Posterior vena cava (tissue), 2 donors: Measurements from ENCODE around the gene NPPB. TPM values are rescaled to one million over a fixed set of nuclear protein-coding genes. Genes with fewer than 3 reads are reported as not detected.
A peak's percentile ranks its signal among the peaks of the same experiment; 100 is the strongest.

Source experiments
- DNase-seq: peaks from one replicate; pipeline ENCODE4 v3.0.0-alpha.2; 2020; ENCODE audit warnings: low spot score
- intact Hi-C, 2 donors: fragments of 100-400 bp; cut with DNase I; formaldehyde crosslinking; loops; one replicate each; pipeline versions ENCODE4 v1.14.1 to v1.14.2; 2022 to 2023
- total RNA-seq, 2 donors: library from RNA; stranded (reverse); fragmentation: NEBNext Ultra II Directional; extraction: Animal tissue kit (Norgen Biotek cat#: 25700); gene quantifications; one replicate each; pipeline ENCODE4 v1.2.1, GENCODE V29; 2021
- donor health status: DM: yes; HTN: yes; CAD: no.
- donor health status: DM: yes; HTN: yes; CAD: no.

Gene NPPB
- total RNA-seq, 2 donors from 2014 or later, result not detected

DNA sequence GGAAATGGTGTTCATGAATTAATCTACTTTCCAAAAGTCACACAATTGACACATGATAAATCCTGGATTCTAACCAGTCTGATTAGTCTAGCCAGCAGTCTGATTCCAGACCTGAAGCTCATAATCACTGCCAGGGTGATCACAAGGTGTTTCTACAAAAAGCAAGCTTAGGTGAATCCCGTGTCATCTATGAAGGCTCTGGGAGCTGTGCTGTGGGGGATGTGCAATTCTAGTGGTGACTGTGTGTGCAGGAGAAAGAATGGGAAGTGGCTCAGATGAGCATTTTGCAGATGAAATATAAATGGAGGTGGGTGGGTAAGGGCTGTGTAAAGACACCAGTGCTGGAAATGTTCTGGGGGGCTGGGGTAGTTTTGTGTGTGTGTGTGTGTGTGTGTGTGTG, 1.8 kb upstream of the NPPB start:
- intact Hi-C loops, result no loop called here
- no peak for DNase-seq

DNA sequence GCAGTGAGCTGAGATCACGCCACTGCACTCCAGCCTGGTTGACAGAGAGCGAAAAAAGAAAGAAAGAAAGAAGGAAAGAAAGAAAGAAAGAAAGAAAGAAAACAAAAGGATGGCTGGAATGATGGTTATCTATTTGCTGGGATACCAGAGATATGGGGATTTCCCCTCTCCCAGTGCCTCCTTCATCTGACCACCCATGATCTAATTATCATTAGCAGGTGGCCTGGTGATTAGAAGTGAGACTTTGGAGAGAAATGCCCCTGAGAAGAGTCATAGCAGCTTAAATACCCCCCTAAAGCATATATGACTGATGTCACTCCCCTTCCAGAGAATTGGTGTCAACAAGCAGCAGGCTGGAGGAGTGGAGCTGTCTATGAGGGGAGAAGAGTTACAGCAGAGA, 1.3 kb upstream of the NPPB start:
- intact Hi-C loops, result no loop called here

DNA sequence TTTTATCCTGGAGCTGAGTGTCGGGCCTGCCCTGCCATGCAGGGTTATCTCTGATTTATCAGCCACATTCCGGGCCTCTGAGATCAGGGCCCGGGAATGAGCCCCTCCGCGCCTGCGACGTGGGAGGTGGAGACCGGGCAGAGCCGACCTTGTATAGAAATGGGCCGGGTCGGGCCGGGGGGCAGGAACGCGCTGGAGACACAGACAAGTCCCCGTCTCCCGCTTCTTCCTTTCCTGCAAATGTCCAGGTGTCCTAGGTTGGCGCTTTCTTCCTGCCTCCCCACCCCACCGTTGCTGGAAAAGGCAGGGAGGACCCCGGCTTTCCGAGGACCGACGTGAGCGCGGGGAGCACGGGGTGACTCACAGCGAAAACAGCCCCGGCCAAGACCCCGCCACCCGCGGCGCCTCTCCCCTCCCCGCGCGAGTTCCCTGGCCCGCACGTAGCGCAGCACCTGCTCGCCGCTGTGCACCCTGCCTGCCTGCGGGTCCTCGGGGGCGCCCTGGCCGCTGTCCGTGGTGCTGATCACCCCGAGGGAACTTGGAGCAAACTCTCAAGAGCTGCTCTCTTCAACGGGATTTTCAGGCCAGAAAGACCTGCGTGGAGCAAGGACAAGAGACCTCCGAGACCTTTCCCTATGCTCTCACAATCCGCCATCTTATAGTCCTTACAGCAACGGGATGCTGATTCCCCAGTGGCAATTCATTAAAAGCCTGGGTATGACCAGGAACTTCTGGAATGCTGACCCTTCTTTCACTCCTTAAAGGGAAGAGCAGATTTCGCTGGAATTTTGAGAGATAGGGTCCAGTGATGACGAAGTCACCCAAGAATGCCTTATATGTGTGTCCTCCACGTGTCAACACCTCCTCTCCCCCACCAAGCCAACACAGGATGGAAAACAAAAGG, 475 bp upstream of the NPPB start:
- intact Hi-C loops, result no loop called here
- DNase-seq, result peak; percentile 90

More for the DNA sequence above, 1.3 kb upstream of the NPPB start:
- no peak for DNase-seq

DNA sequence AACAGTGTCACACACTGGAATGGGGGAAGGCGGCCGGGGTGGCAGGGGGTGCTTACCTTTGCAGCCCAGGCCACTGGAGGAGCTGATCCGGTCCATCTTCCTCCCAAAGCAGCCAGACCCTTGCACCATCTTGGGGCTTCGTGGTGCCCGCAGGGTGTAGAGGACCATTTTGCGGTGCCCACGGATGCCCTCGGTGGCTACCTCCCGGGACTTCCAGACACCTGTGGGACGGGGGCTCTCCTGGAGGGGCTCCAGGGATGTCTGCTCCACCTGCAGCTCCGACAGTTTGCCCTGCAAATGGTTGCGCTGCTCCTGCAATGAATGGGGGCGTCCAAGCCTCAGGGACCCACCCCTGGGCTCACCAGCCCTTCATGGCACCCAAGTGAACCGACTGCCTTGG, 587 bp downstream of the NPPB start:
- no peak for DNase-seq
- intact Hi-C loops, result no loop called here

DNA sequence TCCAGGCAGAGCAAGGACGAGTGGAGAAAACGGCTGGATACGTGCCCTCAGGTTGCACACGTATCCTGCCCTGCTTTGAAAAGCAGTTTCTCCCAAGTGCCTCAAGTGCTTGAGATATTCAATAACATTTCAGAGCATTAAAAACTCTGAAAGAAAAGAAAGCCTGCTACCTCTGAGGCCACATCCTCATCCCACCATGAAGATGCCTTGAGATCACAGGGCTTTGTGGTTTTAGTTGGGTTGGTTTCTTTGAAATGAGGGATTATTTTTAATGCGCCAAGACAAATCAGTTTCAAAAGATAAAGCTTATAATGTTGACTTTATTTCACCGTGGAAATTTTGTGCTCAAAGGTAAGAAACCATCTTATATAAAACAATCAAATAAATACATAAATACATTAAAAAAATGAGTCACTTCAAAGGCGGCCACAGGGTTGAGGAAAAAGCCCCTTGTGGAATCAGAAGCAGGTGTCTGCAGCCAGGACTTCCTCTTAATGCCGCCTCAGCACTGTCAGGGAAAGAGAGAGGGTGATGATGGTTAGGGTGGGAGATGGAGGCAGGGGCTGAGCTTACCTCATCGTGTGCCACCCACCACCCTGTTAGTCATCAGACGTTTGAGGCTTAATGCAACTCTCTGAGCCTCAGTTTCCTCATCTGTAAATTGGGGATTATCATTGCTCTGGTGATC, 1.4 kb downstream of the NPPB start:
- no peak for DNase-seq
- intact Hi-C loops, result no loop called here

DNA sequence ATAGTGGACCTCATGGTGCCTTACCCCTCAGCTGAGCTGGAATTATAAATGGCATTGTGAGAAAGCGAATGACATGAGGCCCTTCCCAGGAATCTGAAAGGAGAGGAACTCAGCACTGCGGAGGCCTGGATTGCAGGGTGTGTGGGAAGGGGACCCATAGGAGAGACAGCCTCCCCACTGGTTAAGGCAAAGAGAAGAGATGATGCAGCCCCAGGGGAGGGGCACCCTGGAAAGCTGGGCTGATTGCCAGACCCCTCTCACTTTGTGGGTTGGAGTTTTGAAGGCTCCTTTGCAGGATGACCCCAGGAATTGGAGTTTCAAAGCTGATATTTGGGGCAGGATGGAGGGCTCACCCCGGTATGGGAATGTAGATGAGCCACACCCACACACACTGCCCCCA, 2.0 kb downstream of the NPPB start:
- no peak for DNase-seq
- intact Hi-C loops, result no loop called here

DNA sequence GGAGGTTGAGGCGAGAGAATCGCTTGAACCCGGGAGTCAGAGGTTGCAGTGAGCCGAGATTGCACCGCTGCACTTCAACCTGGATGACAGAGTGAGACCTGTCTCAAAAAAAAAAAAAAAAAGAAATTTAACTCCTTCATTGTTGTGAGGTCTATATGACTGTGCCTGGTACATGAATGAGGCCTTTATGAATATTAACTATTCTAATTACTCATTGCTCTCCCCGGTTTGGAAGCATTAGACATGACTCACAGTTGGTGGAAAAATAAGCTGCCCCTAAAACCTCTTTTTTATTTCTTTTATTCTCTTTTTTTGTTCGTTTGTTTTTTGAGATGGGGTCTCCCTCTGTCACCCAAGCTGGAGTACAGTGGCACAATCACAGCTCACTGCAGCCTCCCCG, 3.3 kb downstream of the NPPB start:
- intact Hi-C loops, result no loop called here
- no peak for DNase-seq

DNA sequence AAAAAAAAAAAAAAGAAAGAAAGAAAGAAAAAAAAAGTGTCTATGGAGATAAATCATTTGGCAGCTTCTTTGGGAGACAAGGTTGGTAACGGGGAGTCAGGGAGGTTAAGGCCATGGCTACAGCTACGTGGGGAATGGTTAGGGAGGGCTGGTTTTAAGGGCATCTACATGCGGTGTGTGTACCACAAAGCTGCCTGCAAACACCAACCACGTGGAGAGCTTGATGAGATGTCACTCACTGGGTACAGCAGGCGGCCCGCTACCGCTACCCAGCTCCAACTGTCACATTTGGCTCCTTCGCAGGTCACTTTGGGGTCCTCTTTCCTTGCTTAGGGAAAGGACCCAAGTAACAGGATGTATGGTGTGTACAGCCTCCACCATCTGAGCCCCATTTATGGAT, 4.2 kb downstream of the NPPB start:
- intact Hi-C loops, result no loop called here

DNA sequence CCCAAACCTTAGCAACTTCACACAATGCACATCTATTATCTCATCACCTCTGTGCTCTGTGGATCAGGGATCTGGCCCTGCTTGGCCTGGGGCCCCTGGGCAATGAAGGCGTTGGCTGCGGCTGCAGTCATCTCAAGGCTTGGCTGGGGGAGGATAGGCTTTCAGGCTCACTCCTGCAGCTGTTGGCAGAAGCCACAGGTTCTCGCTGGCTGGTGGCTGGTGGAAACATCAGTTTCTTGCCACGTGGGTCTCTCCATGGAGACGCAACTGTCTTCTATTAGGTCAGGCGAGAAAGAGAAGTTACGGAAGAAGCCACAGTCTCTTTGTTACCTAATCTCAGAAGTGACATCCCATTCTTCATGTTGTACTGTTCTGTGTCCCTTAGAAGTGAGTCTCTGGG, 7.6 kb downstream of the NPPB start:
- intact Hi-C loops, result no loop called here
- DNase-seq, result no peak

More for the DNA sequence above, 4.2 kb downstream of the NPPB start:
- no peak for DNase-seq

DNA sequence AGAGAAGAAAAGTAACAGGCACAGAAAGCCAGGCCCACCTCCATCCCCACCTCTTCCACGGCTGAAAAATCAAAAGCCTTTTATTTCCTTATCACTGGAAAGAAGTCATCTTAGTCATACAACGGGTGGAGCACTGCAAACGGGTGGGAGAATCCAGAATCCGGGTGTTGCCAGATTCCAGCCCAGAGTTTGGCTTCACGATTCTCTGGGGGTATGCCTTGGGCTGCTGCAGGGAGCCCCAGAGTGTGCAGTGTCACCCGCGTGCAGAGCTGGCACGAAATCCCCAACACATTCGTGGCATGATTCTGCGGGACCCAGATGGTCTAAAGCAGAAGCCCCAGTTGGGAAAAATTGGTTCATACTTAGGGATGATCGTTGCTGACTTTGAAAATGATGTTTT, 8.6 kb downstream of the NPPB start:
- intact Hi-C loops, result no loop called here
- DNase-seq, result no peak

DNA sequence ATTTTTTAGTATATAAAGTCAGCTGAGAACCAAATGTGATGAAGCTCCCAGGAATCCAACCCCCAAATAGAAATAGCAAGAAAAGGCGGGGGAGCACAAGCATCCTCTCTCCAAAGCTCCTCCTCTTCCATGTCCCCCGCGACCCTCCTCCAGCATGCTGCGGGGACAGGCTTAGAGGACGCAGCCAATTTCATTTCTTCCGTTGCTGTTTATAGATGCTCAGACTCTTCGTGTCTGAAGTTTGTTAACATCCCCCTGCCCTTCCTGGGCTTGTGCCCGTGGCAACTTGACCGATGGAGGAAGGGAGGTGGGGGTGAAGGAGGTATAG, 10.4 kb downstream of the NPPB start:
- no peak for DNase-seq
- intact Hi-C loops, result loop anchor here in 1 of 2 donors (10.0 kb wide), 1 partner anchor 46 kb away; no protein-coding TSS in a partner anchor

DNA sequence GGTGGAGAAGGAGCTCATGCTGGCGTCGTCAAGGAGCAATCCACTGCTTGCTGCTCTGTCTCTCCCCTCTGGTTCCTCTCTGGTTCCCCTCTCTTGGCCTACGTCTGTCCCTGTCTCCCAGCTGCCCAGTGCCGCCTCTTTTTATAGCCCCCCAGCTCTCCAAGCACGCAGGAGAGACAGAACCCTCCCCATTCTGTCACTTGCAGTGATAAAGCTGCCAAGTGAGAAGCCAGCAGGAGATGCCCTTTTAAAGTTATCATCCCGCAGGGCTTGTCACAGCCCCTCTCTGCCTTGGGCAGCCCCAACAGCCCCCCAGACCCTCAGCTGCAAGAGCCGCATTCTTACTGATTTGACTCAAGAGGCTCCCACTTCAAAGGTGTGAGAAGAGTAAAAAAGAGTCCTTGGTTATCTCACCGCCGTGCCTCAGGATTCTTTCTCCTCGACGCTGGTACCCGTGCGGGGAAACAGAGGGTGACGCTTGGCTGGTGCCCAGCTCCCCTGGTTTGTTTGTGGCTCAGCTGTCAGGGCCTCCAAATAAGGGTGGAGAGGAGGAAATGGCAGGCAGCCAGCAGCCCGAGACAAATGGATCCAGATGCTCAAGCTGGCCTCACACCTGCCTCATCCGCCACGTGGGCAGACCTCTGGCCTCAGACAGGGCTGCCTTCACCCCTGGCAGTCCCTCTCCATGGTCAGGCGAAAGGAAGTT, 10.9 kb downstream of the NPPB start, which contains the start of gene NPPA:
TSS of gene NPPA (minus strand) at position 117 of the 706 bp plus-strand sequence. CDS start at position 18, 99 bp downstream.
- no peak for DNase-seq
- intact Hi-C loops, result loop anchor here in 1 of 2 donors (10.0 kb wide), 1 partner anchor 47 kb away; no protein-coding TSS in a partner anchor

DNA sequence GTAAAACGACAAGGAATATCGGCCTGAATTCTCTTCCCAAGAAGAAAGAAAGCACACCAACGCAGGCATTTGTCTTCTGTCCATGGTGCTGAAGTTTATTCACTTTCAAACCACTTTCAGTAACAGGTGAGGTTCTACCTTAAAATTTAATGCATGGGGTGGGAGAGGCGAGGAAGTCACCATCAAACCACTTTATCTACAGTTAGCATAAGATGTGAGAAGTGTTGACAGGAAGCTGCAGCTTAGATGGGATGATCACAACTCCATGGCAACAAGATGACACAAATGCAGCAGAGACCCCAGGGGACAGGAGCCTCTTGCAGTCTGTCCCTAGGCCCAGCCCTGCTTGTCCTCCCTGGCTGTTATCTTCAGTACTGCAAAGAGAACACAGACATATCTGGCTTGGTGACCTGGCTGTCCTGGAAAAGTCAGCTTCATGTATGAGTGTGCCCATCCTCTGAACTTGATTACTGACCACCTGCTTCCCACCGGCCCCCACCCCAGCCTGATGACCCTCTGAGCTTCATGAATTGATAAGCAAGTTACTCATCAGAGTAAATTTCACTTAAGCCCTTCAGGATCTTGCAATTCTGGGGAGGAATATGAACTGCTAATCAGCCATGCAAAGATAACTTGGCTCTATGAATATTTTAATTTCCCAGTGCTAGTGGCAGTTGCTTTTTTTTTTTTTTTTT, 13.0 kb downstream of the NPPB start:
- intact Hi-C loops, result loop anchor here in 1 of 2 donors (10.0 kb wide), 1 partner anchor 49 kb away; no protein-coding TSS in a partner anchor
- DNase-seq, result no peak

DNA sequence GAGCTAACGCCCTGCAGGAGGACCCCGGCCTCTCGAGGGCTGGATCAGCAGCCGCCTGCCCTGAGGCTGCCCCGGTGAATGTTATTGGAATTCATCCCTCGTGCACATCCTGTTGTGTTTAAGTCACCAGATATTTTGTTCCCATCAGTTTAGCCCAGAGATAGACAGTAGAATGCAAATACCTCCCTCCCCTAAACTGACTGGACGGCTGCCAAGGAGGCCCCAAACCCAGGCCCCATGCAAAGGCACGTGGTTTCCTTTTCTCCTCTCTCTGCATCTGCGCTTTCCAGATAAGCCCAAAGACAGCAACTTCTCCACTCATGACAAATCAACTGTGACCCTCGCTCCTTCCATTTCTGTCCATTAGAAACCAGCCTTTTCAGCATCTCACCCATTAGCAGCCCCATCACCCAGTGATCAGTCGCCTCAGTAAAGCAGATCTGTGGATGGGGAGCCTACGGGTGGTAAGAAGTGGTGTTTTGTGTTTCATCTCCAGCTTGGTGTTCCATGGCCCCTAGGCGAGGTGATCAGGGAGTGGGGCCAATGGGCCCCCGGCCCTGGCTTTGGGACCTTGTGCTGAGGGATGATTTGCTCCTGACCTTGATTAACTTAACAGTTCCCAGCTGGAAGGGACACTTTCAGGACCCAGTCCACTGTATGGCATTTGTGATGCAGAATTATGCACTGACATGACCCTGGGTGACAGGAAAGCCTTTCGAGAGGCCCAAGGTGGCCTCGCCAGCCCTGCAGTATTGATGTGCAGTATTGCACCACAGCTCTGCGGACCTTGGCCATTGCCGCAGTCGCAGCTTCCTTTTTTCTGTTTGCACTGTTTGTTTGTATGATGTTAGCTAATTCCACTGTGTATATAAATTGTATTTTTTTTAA, 16.3 kb downstream of the NPPB start:
- intact Hi-C loops, result loop anchor here in 1 of 2 donors (10.0 kb wide), 1 partner anchor 52 kb away; no protein-coding TSS in a partner anchor
- DNase-seq, result peak; percentile 80

DNA sequence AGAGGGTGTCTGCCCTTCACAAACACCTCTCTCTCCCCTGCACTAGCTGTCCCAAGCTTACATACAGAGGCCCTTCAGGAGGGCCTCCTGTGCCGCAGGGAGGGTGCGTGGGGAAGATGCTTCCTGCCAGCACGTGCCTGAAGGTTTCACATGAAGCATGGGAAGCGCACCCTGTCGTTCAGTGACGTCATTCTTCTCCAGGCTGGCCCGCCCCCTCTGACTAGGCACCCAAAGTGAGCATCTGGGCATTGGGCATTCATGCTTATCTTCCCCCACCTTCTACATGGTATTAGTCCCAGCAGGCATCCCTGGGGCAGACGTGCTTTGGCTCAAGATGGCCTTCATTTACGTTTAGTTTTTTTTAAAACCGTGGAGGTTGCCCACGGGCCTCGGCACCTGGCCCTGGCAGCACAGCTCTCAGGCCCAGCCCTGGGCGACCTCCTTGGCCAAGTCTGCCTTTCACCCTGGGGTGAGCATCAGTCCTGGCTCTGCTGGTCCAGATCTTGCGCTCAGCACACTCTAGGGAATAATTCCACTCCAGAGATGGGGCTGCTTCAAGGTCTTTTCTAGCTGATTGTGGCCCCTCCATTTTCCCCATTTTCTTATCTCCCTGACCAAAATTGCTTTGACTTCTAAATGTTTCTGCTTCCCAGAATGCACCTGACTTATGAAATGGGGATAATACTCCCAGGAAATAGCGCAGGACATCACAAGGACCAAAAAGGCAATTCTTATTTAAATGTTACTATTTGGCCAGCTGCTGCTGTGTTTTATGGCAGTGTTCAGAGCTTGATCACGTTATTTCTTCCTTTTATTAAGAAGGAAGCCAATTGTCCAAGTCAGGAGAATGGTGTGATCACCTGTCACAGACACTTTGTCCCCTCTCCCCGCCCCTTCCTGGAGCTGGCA, 17.2 kb downstream of the NPPB start:
- peak; percentile 79 for DNase-seq
- intact Hi-C loops, result loop anchor here in 1 of 2 donors (10.0 kb wide), 1 partner anchor 53 kb away; no protein-coding TSS in a partner anchor

DNA sequence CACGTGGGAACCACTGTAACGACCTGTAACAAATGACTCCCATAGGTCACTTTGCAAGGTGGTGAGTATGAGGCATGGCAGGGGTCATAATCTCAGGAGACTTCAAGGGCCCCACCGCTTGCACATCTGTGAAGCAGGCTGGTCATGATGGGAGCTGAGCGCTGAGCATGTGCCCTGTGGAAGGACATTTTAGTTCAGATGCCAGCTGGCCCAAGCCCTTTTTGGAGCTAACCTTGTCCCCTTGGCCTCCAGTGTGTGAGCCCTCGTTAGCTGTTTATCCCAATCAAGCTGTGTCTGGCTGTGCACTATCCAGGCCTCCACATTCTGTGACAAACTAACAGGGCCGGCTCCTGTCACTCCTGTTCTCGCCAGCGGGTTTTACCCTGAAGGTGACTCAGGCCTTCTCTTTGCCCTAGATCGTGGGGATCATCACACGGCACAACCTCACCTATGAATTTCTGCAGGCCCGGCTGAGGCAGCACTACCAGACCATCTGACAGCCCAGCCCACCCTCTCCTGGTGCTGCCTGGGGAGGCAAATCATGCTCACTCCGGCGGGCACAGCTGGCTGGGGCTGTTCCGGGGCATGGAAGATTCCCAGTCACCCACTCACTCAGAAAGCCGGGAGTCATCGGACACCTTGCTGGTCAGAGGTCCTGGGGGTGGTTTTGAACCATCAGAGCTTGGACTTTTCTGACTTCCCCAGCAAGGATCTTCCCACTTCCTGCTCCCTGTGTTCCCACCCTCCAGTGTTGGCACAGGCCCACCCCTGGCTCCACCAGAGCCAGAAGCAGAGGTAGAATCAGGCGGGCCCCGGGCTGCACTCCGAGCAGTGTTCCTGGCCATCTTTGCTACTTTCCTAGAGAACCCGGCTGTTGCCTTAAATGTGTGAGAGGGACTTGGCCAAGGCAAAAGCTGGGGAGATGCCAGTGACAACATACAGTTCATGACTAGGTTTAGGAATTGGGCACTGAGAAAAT, 18.7 kb downstream of the NPPB start:
- DNase-seq, result peak; percentile 79

More for the DNA sequence above, 18.7 kb downstream of the NPPB start:
- intact Hi-C loops, result loop anchor here (5.0 to 10.0 kb wide), 3 partner anchors 52 to 135 kb away; no protein-coding TSS in a partner anchor
